Measurements from ENCODE around the gene KTN1.

GRCh38 chr14:55593698-55594097 lies 13.7 kb downstream of the KTN1 start:
- TF ChIP-seq CTCF (IDR thresholded peaks at IDR 0.05) = no peak
- TF ChIP-seq POLR2A (IDR thresholded peaks at IDR 0.05) = no peak

Data from ovary (tissue), 3 donors.